ENCODE results near the gene MPV17L2.

Gene MPV17L2

GRCh38 chr19:18145391-18145999 lies 47.5 kb upstream of the MPV17L2 start:
- no peak for ATAC-seq

GRCh38 chr19:18147396-18147795 lies 45.6 kb upstream of the MPV17L2 start:
- TF ChIP-seq TCF4 (CRISPR knock-in tag; IDR thresholded peaks at IDR 0.05; ENCODE audit: borderline replicate concordance): no peak
- ATAC-seq: no peak

More at GRCh38 chr19:18145391-18145999, 47.5 kb upstream of the MPV17L2 start:
- no peak for TF ChIP-seq ZNF8 (CRISPR knock-in tag; IDR thresholded peaks at IDR 0.05)
- TF ChIP-seq ZFP3 (CRISPR knock-in tag; IDR thresholded peaks at IDR 0.05): peak; percentile 99

GRCh38 chr19:18149596-18149975 lies 43.4 kb upstream of the MPV17L2 start:
- no peak for ATAC-seq
- TF ChIP-seq CSRNP3 (CRISPR knock-in tag; IDR thresholded peaks at IDR 0.05) (no peak), ESRRG (CRISPR knock-in tag; IDR thresholded peaks at IDR 0.05) (no peak), TCF4 (CRISPR knock-in tag; IDR thresholded peaks at IDR 0.05; ENCODE audit: borderline replicate concordance) (no peak), PPARA (CRISPR knock-in tag; IDR thresholded peaks at IDR 0.05; ENCODE audit: borderline replicate concordance) (no peak), CREB5 (CRISPR knock-in tag; IDR thresholded peaks at IDR 0.05; ENCODE audit: low read depth) (no peak), RARB (CRISPR knock-in tag; IDR thresholded peaks at IDR 0.05) (no peak), ZNF70 (CRISPR knock-in tag; IDR thresholded peaks at IDR 0.05) (no peak), BACH2 (CRISPR knock-in tag; IDR thresholded peaks at IDR 0.05; ENCODE audit: borderline replicate concordance) (no peak), PATZ1 (CRISPR knock-in tag; IDR thresholded peaks at IDR 0.05; ENCODE audit: borderline replicate concordance) (no peak), SNAI2 (CRISPR knock-in tag; IDR thresholded peaks at IDR 0.05) (no peak)

- ATAC-seq: no peak
- no peak for TF ChIP-seq POU6F1 (CRISPR knock-in tag; IDR thresholded peaks at IDR 0.05; ENCODE audit: borderline replicate concordance, low read depth)
- TF ChIP-seq CSDC2 (CRISPR knock-in tag; IDR thresholded peaks at IDR 0.05): no peak
- TF ChIP-seq ZC3H10 (CRISPR knock-in tag; IDR thresholded peaks at IDR 0.05): no peak
- TF ChIP-seq CSRNP3 (CRISPR knock-in tag; IDR thresholded peaks at IDR 0.05): no peak
- no peak for TF ChIP-seq PATZ1 (CRISPR knock-in tag; IDR thresholded peaks at IDR 0.05; ENCODE audit: borderline replicate concordance)
- TF ChIP-seq TCF4 (CRISPR knock-in tag; IDR thresholded peaks at IDR 0.05; ENCODE audit: borderline replicate concordance): no peak
- TF ChIP-seq BACH2 (CRISPR knock-in tag; IDR thresholded peaks at IDR 0.05; ENCODE audit: borderline replicate concordance): no peak
- no peak for TF ChIP-seq RARB (CRISPR knock-in tag; IDR thresholded peaks at IDR 0.05)
- no peak for TF ChIP-seq ZNF565 (CRISPR knock-in tag; conservative IDR thresholded peaks at IDR 0.05; ENCODE audit: low read depth)
Observed at GRCh38 chr19:18150776-18151624, 42.0 kb upstream of the MPV17L2 start.
